H9 (cell line): ENCODE results near the gene TCF20. TPM values are rescaled to one million over a fixed set of nuclear protein-coding genes. Genes with fewer than 3 reads are reported as not detected.

Experiments
- DNase-seq: peaks from one replicate; pipeline ENCODE4 v3.0.0-alpha.2; 2017
- H2AFZ ChIP-seq: one replicate; pipeline ENCODE4 v1.6.1; 2013; ENCODE audit warnings: mild to moderate bottlenecking, low read length, control low read depth, moderate library complexity
- H2AK5ac ChIP-seq: 2 replicates; pipeline ENCODE4 v1.6.1; 2013; ENCODE audit warnings: low read length, control low read depth, mixed read lengths; ENCODE audit not compliant: insufficient read length
- H2BK120ac ChIP-seq: one replicate; pipeline ENCODE4 v1.6.1; 2013; ENCODE audit warnings: low read depth, mild to moderate bottlenecking, low read length, control low read depth, inconsistent platforms; ENCODE audit not compliant: poor library complexity, severe bottlenecking
- H2BK12ac ChIP-seq: 2 replicates; pipeline ENCODE4 v1.6.1; 2013; ENCODE audit warnings: low read length, control low read depth, mixed read lengths, low read depth; ENCODE audit not compliant: insufficient read length
- H2BK15ac ChIP-seq: 2 replicates; pipeline ENCODE4 v1.6.1; 2013; ENCODE audit warnings: low read depth, low read length, control low read depth
- H2BK20ac ChIP-seq: one replicate; pipeline ENCODE4 v1.6.1; 2013; ENCODE audit warnings: low read depth, mild to moderate bottlenecking, low read length, control low read depth, inconsistent platforms; ENCODE audit not compliant: poor library complexity, severe bottlenecking
- H2BK5ac ChIP-seq: 2 replicates; pipeline ENCODE4 v1.6.1; 2013; ENCODE audit warnings: low read length, control low read depth, mixed read lengths; ENCODE audit not compliant: insufficient read length
- H3K14ac ChIP-seq: 2 replicates; pipeline ENCODE4 v1.6.1; 2013; ENCODE audit warnings: low read length, control low read depth; ENCODE audit not compliant: insufficient read depth
- H3K18ac ChIP-seq: 2 replicates; pipeline ENCODE4 v1.6.1; 2013; ENCODE audit warnings: low read depth, mild to moderate bottlenecking, mixed read lengths, low read length, control low read depth; ENCODE audit not compliant: insufficient read length
- H3K23ac ChIP-seq: 2 replicates; pipeline ENCODE4 v1.6.1; 2013; ENCODE audit warnings: low read length, control low read depth, mixed read lengths, low read depth; ENCODE audit not compliant: insufficient read length
- H3K23me2 ChIP-seq: 2 replicates; pipeline ENCODE4 v1.6.1; 2013; ENCODE audit warnings: low read depth, mild to moderate bottlenecking, mixed read lengths, low read length, control low read depth; ENCODE audit not compliant: insufficient read length, poor library complexity, severe bottlenecking
- H3K27ac ChIP-seq: 2 replicates; pipeline ENCODE4 v1.5.1; 2013; ENCODE audit warnings: low read length, control low read depth, mixed read lengths, low read depth; ENCODE audit not compliant: insufficient read length
- H3K27me3 ChIP-seq: 2 replicates; pipeline ENCODE4 v1.6.1; 2013; ENCODE audit warnings: low read length, control low read depth, inconsistent platforms; ENCODE audit not compliant: insufficient read depth
- H3K4ac ChIP-seq: 2 replicates; pipeline ENCODE4 v1.6.1; 2013; ENCODE audit warnings: low read depth, mild to moderate bottlenecking, control low read depth, inconsistent platforms, low read length, moderate library complexity
- H3K4me1 ChIP-seq: 2 replicates; pipeline ENCODE4 v1.6.1; 2013; ENCODE audit warnings: low read length, control low read depth, inconsistent platforms; ENCODE audit not compliant: insufficient read depth
- H3K4me2 ChIP-seq: 2 replicates; pipeline ENCODE4 v1.6.1; 2013; ENCODE audit warnings: low read length, control low read depth, mixed read lengths; ENCODE audit not compliant: insufficient read length, insufficient read depth
- H3K56ac ChIP-seq: 2 replicates; pipeline ENCODE4 v1.6.1; 2013; ENCODE audit warnings: low read depth, mild to moderate bottlenecking, mixed read lengths, low read length, control low read depth; ENCODE audit not compliant: insufficient read length
- H3K79me1 ChIP-seq: 2 replicates; pipeline ENCODE4 v1.6.1; 2013; ENCODE audit warnings: low read depth, mild to moderate bottlenecking, moderate library complexity, low read length, control low read depth, inconsistent platforms; ENCODE audit not compliant: insufficient read depth, poor library complexity, severe bottlenecking
- H3K79me2 ChIP-seq: 2 replicates; pipeline ENCODE4 v1.6.1; 2013; ENCODE audit warnings: low read length, control low read depth, inconsistent platforms; ENCODE audit not compliant: insufficient read depth
- H3K9ac ChIP-seq: 2 replicates; pipeline ENCODE4 v1.6.1; 2013; ENCODE audit warnings: low read length, control low read depth, mixed read lengths; ENCODE audit not compliant: insufficient read length; ENCODE audit errors: extremely low read depth
- H3K9me3 ChIP-seq: one replicate; pipeline ENCODE4 v1.6.1; 2013; ENCODE audit warnings: low read depth, low read length, inconsistent platforms; ENCODE audit not compliant: control insufficient read depth
- H3T11ph ChIP-seq: one replicate; pipeline ENCODE4 v1.6.1; 2013; ENCODE audit warnings: mild to moderate bottlenecking, low read length, control low read depth, inconsistent platforms
- H4K20me1 ChIP-seq: one replicate; pipeline ENCODE4 v1.6.1; 2013; ENCODE audit not compliant: control insufficient read depth, insufficient read length, insufficient read depth
- H4K5ac ChIP-seq: 2 replicates; pipeline ENCODE4 v1.6.1; 2013; ENCODE audit warnings: low read depth, mild to moderate bottlenecking, mixed read lengths, low read length, control low read depth; ENCODE audit not compliant: insufficient read length
- H4K8ac ChIP-seq: replicated peaks from 2 replicates; pipeline ENCODE4 v1.6.1; 2013; ENCODE audit warnings: low read length, control low read depth, mixed read lengths, low read depth; ENCODE audit not compliant: insufficient read length
- H4K91ac ChIP-seq: 2 replicates; pipeline ENCODE4 v1.6.1; 2013; ENCODE audit warnings: low read depth, mild to moderate bottlenecking, moderate library complexity, mixed read lengths, low read length, control low read depth; ENCODE audit not compliant: insufficient read length
- H3K27ac Mint-ChIP-seq, 3 experiments: 2 replicates in 2 of 3; 3 replicates in 1 of 3; pipeline ENCODE4 v1.8.0; 2020 to 2021; ENCODE audit warnings: mixed read lengths in 3 of 3, mild to moderate bottlenecking in 1 of 3, moderate library complexity in 1 of 3
- H3K27me3 Mint-ChIP-seq: 2 replicates; pipeline ENCODE4 v1.8.0; 2021; ENCODE audit warnings: low read depth, mild to moderate bottlenecking, moderate library complexity, mixed read lengths
- H3K36me3 Mint-ChIP-seq, 3 experiments: 2 replicates in 2 of 3; 3 replicates in 1 of 3; pipeline ENCODE4 v1.8.0; 2020 to 2021; ENCODE audit warnings: low read depth in 3 of 3, mixed read lengths in 3 of 3; ENCODE audit not compliant: insufficient read depth in 1 of 3
- H3K4me1 Mint-ChIP-seq, 2 experiments: 2 replicates each; pipeline ENCODE4 v1.8.0; 2020; ENCODE audit warnings: mixed read lengths in 2 of 2
- H3K4me3 Mint-ChIP-seq, 2 experiments: 2 replicates in 1 of 2; 3 replicates in 1 of 2; pipeline ENCODE4 v1.8.0; 2020 to 2021; ENCODE audit warnings: mild to moderate bottlenecking in 2 of 2, mixed read lengths in 2 of 2, moderate library complexity in 1 of 2
- H3K9me3 Mint-ChIP-seq, 2 experiments: 2 replicates in 1 of 2; 3 replicates in 1 of 2; pipeline ENCODE4 v1.8.0; 2020; ENCODE audit warnings: mild to moderate bottlenecking in 2 of 2, mixed read lengths in 2 of 2, moderate library complexity in 1 of 2
- WGBS: extraction: QIAGEN DNeasy Blood & Tissue Kit; methylation state at CpG from one replicate; pipeline ENCODE4 v1.1.7; 2013; ENCODE audit warnings: missing lambda C conversion rate, low lambda C conversion rate, mixed read lengths; ENCODE audit not compliant: insufficient read length; ENCODE audit errors: extremely low coverage; 5-methylcytosine and 5-hydroxymethylcytosine counted together
- total RNA-seq: library from RNA; stranded (reverse); gene quantifications from 2 replicates; pipeline ENCODE4 v1.2.1, GENCODE V29; 2021
- TF ChIP-seq, protein P1 (sequence below): fragments of 200-600 bp; sonication (generic); conservative IDR thresholded peaks from 3 replicates; pipeline ENCODE4 v1.8.0; 2021; ENCODE audit warnings: antibody characterized with exemption, mild to moderate bottlenecking

The TCF20 gene
- total RNA-seq, 1 experiment from 2014 or later: 75.6 TPM

GRCh38 chr22:42249831-42250230, 20.6 kb downstream of the TCF20 start:
- DNase-seq: no peak
- Histone ChIP-seq H4K8ac (no peak overlapping the region), H3K9ac (no peak overlapping the region), H3K18ac (no peak overlapping the region), H3K23me2 (no peaks in the 10 kb centered on the region), H3K14ac (no peak overlapping the region), H2AK5ac (no peak overlapping the region), H3K4me1 (no peaks in the 10 kb centered on the region), H3K4ac (no peak overlapping the region), H2BK12ac (no peak overlapping the region), H3K27ac (no peak overlapping the region), H3K79me2 (peaks cover 13% of the 10 kb centered on the region; the same call in 1 of the 2 replicates), H2BK15ac (no peak overlapping the region), H4K5ac (no peak overlapping the region), H2BK5ac (no peak overlapping the region), H3K79me1 (peaks cover 9% of the 10 kb centered on the region), H2AFZ (no peak overlapping the region), H3K27me3 (no peaks in the 10 kb centered on the region), H3K56ac (no peak overlapping the region), H3K4me2 (no peak overlapping the region), H4K20me1 (no peaks in the 10 kb centered on the region), H3K23ac (no peak overlapping the region), H4K91ac (no peak overlapping the region), H2BK120ac (no peak overlapping the region), H2BK20ac (no peak overlapping the region), H3T11ph (no peak overlapping the region), H3K9me3 (no peaks in the 10 kb centered on the region)
- H3K36me3 Mint-ChIP-seq: peaks cover 0 to 2% (median 0%) of the 10 kb centered on the region in 3 experiments; a peak in 2 of 7 replicates
- no peaks in the 10 kb centered on the region for H3K9me3 Mint-ChIP-seq
- no peaks in the 10 kb centered on the region for H3K4me1 Mint-ChIP-seq
- no CpG with 5 or more reads among the region's 4 CpGs for WGBS
- no peak overlapping the region for H3K4me3 Mint-ChIP-seq
- H3K27me3 Mint-ChIP-seq: no peaks in the 10 kb centered on the region
- TF ChIP-seq, protein P1, sequence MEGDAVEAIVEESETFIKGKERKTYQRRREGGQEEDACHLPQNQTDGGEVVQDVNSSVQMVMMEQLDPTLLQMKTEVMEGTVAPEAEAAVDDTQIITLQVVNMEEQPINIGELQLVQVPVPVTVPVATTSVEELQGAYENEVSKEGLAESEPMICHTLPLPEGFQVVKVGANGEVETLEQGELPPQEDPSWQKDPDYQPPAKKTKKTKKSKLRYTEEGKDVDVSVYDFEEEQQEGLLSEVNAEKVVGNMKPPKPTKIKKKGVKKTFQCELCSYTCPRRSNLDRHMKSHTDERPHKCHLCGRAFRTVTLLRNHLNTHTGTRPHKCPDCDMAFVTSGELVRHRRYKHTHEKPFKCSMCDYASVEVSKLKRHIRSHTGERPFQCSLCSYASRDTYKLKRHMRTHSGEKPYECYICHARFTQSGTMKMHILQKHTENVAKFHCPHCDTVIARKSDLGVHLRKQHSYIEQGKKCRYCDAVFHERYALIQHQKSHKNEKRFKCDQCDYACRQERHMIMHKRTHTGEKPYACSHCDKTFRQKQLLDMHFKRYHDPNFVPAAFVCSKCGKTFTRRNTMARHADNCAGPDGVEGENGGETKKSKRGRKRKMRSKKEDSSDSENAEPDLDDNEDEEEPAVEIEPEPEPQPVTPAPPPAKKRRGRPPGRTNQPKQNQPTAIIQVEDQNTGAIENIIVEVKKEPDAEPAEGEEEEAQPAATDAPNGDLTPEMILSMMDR: no peak
- H3K27ac Mint-ChIP-seq: no peak overlapping the region
